GM18861 (cell line): ENCODE results near the gene PIK3R2.
A peak's percentile ranks its signal among the peaks of the same experiment; 100 is the strongest.
"Not testable (repeated sequence)": the region's sequence is repeated elsewhere in the genome, so short reads cannot be mapped to it uniquely, and the experiment has no call there.

Source experiments
- ATAC-seq: cut with Tn5 transposase; IDR thresholded peaks from one replicate; pipeline ENCODE4 v1.9.1; 2021; ENCODE audit not compliant: unreplicated experiment

The PIK3R2 gene

DNA sequence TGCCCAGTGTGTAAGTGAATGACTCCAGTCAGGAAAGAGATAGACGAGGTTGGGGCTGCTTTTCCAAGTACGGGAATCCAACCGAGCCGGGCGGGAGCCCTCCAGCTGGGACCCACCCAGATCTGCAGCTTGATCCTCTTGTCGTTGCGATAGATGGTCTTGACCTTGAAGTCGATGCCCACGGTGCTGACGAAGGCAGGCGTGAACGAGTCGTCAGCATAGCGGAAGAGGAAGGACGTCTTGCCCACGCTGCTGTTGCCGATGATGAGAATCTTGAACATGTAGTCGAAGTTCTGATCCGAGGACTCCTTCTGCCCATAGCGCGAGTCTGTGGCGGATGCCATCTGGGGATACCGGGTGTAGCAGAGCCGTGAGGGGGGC, 49.4 kb downstream of the PIK3R2 start:
- no peak for ATAC-seq

DNA sequence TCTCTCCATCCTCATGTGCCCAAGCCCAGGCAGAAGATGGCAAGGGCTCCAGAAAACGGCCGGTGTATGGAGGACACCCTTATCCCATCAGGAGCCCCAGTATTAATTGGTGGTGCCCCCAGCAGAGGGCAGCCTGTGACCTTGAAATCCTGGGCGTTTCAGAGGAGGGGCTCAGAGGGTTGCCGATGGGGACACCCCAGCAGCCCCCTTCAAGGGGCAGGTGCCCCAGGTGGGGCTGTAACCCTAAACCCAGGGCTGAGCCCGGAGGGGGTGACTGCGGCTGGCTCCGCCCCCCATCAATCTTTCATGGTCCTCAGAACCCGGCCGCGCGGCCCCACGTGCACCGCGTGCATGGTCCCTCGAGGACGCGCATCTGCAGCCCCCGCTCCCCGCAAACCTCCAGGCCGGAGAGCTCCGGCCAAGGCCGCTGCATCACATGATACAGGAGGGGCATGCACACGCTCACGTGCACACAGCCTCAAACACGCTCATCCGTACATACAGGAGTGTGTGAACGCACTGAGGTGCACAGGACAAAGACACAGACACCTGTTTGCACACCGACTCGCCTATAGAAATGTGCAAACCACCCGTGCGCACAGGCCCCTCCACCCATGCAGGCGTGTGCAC, 49.9 kb downstream of the PIK3R2 start:
- no peak for ATAC-seq

DNA sequence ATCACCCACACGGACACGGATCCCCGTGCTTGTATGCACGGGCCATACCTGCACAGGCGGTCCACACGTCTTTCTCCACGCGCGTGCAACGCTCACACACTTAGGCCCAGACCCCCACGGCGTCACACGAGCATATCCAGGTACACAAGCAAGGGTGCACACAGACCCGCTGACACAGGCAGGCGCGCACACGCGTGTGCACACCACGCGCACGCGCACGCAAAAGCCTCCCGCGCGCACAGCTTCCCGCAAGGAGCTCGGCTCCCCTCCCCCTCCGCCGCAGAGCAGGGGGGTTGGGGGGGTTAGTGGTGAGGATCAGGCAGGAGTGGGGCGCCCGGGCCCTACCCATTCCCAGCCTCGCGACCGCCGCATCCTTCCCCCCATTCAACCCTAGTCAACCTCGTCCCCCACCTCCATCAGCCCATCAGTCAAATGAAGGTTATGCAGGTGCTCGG, 50.5 kb downstream of the PIK3R2 start:
- ATAC-seq: no peak

DNA sequence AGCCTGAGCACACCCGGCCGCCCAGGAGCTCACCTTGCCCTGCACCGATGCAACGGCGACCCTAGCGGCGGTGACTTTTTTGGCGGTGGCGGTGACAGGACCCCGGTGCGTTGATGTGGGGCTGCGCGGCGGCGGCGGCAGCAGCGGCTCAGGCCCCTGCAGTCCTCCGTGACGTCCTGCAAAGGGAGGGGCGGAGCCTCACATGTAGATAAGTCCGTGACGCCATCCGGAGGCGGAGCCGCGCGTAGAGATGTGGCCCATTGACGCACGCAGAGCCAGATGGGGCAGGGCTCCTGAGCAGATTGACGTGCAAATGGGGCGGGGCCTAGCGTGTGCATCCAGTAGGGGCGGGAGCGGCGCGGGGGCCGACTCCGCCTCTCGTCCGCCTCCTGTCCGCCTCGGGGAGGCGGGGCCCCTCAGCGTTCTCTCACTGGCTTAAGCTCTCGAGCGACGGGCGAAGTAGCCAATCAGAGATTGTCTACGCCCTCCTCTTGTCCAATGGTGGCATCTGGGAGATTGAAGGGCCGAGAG, 51.0 kb downstream of the PIK3R2 start, which contains the start of gene RAB3A:
RAB3A (minus strand) TSS at position 180 of the 531 bp plus-strand sequence. CDS start 1,302 bp downstream, outside the sequence.
- ATAC-seq: peak; percentile 87

DNA sequence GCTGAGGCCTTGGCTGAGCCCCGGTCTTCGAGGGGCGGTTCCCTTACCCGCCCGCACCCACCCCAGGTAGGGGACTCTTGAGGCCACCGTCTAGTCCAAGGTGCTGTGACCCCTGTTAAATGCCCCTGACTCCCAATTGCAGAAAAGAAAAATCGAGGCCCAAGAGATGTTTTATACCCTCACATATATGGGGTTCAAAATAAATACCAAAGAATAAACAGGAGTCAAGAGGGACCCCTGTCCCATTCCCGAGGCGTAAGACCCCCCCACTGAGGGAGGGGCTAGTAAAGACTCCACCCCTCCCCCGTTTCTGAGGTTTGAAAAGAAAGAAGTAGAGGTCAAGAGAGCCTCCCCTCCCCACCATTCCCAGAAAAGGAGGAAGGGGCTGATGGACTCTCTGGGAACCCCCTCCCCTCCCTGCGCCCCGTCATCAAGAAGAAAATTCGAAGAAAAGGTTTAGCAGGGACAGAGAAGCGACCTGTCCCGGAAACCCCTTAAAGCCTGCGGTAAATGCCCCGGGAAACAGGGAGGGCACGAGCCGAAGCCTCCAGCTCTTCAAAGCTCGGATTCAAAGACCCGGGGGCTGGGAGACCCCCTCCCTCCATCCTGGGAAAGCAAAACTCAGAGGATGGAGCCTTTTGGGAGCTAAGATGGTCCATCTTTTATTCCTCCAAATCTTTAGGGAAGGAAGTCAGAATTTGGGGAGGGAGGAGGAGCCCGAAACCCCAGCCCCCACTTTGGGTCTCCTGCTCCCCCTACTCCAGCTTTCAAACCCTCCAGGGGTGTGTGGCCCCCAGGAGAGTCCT, 51.6 kb downstream of the PIK3R2 start:
- no peak for ATAC-seq

DNA sequence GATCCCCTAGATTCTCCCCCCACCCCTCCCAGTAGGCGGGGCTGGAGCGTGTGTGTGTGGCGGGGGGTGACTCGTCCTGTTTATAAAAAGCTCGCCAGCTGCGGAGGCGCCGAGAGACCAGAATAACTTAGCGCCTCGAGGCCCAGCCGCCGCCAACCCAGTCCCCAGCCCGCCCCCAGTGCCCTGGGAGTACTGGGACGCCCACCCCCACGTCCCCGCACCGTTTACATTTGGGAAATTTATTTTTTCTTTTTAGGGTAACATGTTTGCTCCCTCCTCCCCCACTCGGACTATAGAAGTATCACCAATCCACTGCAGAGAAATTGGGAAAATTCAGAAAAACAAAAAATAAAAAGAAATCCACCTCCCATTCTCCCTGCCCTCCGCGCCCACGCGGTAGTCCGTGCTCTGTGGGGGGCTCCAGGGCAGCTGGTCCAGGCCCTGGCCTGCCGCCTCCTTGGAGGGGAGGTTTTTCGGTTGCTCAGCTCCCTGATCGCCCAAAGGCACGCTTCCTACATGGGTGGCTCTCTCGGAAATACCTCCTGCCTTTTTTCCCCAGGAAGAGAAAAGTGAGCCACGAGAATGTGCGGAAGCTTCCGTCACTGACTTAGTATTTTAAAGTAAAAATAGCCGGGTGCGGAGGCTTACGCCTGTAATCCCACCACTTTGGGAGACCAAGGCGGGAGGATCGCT, 52.4 kb downstream of the PIK3R2 start:
- no peak for ATAC-seq

DNA sequence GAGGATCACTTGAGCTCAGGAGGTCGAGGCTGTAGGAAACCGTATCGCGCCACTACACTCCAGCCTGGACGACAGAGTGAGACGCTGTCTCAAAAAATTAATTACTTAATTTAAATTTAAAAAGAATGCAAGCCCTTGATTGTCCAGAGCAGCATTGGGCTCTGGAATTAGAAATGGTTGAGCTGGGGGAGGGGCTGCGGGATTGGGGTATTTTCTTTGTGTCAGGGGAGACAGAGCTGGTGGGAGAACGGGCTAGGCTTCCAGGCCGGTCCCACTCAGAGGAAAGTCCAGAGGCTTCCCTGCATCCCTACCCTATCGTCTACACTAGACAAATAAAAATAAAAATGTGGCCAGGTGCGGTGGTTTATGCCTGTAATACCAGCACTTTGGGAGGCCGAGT, 53.1 kb downstream of the PIK3R2 start:
- ATAC-seq: no peak

DNA sequence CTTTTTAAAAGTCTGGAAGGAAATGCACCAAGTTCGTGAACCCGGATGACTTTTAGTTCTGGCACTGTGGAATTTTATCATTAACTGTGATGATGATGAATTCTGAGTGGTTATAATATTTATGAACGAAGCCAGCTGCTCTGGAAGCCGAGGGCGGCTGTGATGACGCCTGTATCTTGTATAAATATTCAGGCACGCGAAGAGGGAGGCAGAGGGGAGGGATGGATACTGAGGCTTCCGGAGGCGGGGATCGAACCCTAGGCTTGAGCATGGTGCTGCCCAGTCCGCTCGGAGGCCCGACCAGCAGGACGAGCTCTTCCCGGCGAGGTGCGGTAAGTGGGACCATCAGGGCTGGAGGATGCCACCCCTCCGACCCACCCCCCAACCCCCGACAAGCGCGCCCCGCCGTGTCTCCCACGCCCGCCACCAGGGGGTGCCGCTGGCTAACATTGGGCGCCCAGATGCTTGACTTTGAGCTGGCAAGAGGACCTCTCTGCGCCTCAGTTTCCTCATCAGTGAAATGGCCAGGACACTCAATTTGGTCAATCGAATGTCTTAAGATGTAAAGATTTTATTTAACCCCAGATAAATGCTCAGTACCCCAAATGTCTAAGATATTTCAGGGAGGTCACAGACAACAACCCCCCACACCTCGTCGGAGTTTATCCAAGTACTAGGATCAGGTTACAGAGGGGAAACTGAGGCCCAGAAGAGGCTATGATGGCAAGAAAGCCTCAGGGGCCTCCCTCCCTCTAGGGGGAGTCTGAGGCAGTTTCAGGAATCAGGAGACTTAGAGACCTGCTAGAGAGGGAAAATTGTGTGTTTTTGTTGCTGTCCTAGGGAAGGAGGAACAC, 55.4 kb downstream of the PIK3R2 start:
- ATAC-seq: no peak

DNA sequence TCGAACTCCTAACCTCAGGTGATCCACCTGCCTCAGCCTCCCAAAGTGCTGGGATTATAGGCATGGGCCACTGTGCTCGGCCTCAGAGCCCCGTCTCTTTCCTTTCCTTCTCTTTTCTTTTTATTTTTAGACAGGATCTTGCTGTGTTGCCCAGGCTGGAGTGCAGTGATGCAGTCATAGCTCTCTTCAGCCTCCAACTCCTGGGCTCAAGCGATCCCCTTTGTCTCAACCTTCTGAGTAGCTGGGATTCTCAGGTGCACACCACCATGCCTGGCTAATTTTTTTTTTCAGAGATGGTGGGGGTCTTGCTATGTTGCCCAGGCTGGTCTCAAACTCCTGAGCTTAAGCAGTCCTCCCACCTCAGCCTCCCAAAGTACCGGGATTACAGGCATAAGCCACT, 56.9 kb downstream of the PIK3R2 start:
- ATAC-seq: not testable (repeated sequence)

DNA sequence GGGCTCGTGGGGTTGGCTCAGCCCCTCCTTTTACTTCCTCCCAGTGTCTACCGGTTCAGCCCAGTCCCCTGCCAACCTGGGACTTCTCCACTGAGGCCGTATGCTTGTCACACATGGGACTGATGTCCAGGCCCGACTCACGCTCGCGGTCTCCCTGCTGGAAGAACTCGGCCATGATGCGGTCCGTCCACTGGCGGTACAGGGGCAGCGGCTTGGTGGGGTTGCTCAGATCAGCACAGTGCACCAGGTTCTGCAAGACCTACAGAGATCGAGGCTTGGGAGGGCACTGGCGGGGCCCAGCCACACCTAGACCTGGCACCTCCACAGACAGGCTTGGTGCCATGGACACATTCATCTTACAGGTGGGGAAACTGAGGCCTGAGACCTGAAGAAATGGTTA, 58.7 kb downstream of the PIK3R2 start:
- ATAC-seq: no peak

DNA sequence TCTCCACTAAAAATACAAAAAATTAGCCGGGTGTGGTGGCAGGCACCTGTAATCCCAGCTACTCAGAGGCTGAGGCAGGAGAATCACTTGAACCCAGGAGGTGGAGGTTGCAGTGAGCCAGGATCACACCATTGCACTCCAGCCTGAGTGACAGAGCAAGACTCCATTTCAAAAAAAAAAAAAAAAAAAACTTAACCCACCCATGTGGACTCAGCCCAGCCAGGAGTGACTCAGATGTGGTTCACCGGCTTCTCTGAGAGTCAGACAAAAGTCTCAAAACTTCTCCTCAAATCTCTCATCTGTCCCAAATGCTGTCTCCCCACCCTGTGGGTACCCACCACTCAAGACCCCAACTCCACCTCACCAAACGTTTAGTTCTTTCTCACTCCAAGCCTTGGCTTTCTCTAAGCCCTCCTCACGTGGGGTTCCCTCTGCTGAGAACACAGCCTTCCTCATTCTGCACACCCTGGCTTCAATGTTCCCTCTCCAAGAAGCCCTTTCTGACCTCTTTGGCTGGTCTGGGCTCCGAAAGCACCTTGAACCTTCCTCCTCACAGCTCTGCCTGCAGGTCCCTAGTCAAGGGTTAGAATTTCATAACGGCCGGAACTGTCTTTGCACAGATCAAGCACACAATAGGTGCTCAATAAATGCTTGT, 61.9 kb downstream of the PIK3R2 start:
- ATAC-seq: no peak

DNA sequence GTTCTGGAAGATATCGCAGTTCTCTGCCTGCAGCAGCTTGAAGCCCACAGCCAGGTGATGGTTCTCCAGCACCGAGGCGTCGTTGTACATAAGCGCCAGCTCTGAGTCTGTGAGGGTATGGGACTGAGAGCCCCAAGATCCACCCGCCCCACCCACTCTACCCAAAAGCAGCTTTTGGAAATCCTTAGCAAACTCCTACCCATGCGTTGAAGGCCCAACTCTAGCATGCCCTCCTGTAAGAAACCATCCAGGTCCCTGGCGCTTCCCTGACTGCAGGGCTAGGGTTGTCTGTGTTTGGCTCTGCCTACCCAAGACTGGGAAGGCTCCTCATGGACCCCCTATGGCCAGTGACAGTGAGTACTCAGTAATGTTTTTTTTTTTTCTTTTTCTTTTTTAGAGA, 63.8 kb downstream of the PIK3R2 start:
- ATAC-seq: no peak

DNA sequence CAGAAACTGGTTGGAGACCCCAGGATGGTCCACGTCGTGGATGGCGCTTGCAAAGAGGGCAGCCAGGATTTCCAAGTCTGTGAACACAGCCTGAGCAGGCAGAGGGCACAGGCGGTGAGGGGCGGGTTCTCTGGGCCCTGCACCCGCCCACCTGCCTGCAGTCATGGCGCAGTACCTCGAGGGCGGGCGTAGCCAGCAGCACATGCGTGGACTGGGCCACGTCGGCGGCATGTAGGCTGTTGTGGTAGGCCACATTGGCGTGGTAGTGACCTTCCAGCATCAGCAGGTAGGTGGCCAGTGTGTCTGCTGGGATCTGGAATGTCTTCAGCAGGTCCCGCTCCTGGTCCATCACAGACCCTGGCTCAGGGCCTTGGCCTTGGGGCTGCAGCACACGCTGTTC, 65.2 kb downstream of the PIK3R2 start:
- no peak for ATAC-seq

DNA sequence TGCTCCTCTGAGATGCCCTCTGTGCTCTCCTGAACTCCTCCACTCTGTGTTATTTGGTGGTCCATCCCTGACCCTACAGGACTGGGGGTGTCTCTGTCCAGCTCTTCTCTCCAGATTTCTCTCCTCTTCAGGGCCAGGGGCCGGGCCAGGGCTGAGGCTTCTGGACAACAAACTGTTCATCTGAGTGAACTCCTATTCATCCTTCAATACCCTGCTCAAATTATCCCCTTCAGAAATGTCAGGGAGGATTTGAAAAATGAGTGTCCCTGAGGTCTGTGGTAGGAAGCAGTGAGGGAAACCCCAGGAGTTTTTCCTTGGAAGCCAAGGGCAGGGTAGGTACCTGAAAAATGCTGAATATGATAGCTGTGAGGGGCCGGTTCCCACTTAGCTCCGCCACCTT, 65.6 kb downstream of the PIK3R2 start:
- no peak for ATAC-seq
